ENCODE results near the gene FAM3B.
A peak's percentile ranks its signal among the peaks of the same experiment; 100 is the strongest.

The FAM3B gene

GRCh38 chr21:41369105-41369919, 52.7 kb downstream of the FAM3B start:
- peak; percentile 47 for DNase-seq

GRCh38 chr21:41369920-41370839, 53.6 kb downstream of the FAM3B start:
- DNase-seq, result peak; percentile 62

- DNase-seq, result no peak
Measured at GRCh38 chr21:41370840-41371684, 54.5 kb downstream of the FAM3B start.

GRCh38 chr21:41371685-41372030, 55.1 kb downstream of the FAM3B start:
- DNase-seq, result no peak

GRCh38 chr21:41373253-41373652, 56.7 kb downstream of the FAM3B start:
- no peak for DNase-seq

GRCh38 chr21:41373763-41374162, 57.2 kb downstream of the FAM3B start:
- no peak for DNase-seq

GRCh38 chr21:41374177-41374712, 57.6 kb downstream of the FAM3B start:
- DNase-seq, result no peak

- peak; percentile 54 for DNase-seq
Measured at GRCh38 chr21:41374867-41375533, 58.4 kb downstream of the FAM3B start.

GRCh38 chr21:41375875-41376274, 59.3 kb downstream of the FAM3B start:
- no peak for DNase-seq

- DNase-seq, result no peak
Measured at GRCh38 chr21:41377715-41378114, 61.1 kb downstream of the FAM3B start.

- DNase-seq, result no peak
Measured at GRCh38 chr21:41378849-41379248, 62.2 kb downstream of the FAM3B start.

- DNase-seq, result no peak
Measured at GRCh38 chr21:41379901-41380300, 63.3 kb downstream of the FAM3B start.

- DNase-seq, result no peak
Measured at GRCh38 chr21:41381731-41382130, 65.1 kb downstream of the FAM3B start.

GRCh38 chr21:41387042-41387819, 70.6 kb downstream of the FAM3B start:
- no peak for DNase-seq

GRCh38 chr21:41387824-41388223, 71.2 kb downstream of the FAM3B start:
- no peak for DNase-seq

- no peak for DNase-seq
Measured at GRCh38 chr21:41388259-41388658, 71.7 kb downstream of the FAM3B start.

- DNase-seq, result no peak
Measured at GRCh38 chr21:41390043-41390639, 73.5 kb downstream of the FAM3B start.

- no peak for DNase-seq
Measured at GRCh38 chr21:41393876-41394465, 77.4 kb downstream of the FAM3B start.

- no peak for DNase-seq
Measured at GRCh38 chr21:41396558-41397075, 80.0 kb downstream of the FAM3B start.

GRCh38 chr21:41397471-41397891, 80.9 kb downstream of the FAM3B start:
- DNase-seq, result no peak
